Neural progenitor cell (in vitro differentiated cells): ENCODE data around the gene ZNF836.

Source experiments
- EZH2 ChIP-seq: fragments of 200-600 bp; sonication (generic); IDR thresholded peaks from 2 replicates; pipeline ENCODE4 v1.6.1; 2017; ENCODE audit warnings: antibody characterized with exemption, mild to moderate bottlenecking, moderate library complexity
- EZH2phosphoT487 ChIP-seq: fragments of 200-600 bp; sonication (generic); IDR thresholded peaks from 2 replicates; pipeline ENCODE4 v1.6.1; 2017; ENCODE audit warnings: antibody characterized with exemption

DNA sequence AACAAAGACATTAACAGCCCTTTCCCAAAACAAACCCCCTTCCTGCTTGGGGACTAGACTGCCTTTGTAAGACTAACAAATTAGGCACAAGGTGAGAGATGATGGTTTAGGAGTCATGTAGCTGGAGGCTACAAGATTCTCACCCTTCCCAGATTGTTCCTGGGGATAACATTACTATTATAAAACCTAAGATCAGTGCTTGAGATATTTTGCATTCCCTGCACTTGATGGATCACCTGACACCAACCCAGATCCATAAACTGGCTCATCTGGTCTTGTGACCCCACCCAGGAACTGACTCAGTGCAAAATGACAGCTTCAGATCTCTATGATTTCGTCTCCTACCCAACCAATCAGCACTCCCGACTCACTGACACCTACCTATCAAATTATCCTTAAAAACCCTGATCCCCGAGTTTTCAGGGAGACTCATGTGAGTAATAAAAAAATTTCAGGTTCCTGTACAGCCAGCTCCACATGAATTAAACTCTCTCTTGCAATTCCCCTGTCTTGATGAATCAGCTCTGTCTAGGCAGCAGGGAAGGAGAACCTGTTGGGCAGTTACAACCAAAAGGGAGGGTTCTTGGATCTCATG, 29.3 kb downstream of the ZNF836 start:
- TF ChIP-seq EZH2 (no peak), EZH2phosphoT487 (no peak)
